Right lobe of liver (tissue), 6 donors: ENCODE results near the gene MAP7D3. TPM values are rescaled to one million over a fixed set of nuclear protein-coding genes. Genes with fewer than 3 reads are reported as not detected.
"Not testable (repeated sequence)": the region's sequence is repeated elsewhere in the genome, so short reads cannot be mapped to it uniquely, and the experiment has no call there.

Experiments used
- ATAC-seq, 4 donors: fragments of 200-7000 bp; cut with Tn5 transposase; one replicate each; pipeline ENCODE4 v1.9.1; 2020; ENCODE audit warnings: mild to moderate bottlenecking in 4 of 4, moderate library complexity in 4 of 4
- DNase-seq, 3 donors: peaks; one replicate each; pipeline ENCODE4 v3.0.0-alpha.2; 2020
- H3K27ac ChIP-seq, 3 donors: fragments of 200-600 bp; one replicate each; pipeline ENCODE4 v1.8.0; 2022
- H3K27me3 ChIP-seq, 2 donors: fragments of 200-600 bp; one replicate each; pipeline ENCODE4 v1.8.0; 2022
- H3K36me3 ChIP-seq, 4 donors: fragments of 200-600 bp; sonication (generic) in 1 of 4; one replicate each; pipeline versions ENCODE4 v1.5.1 to v1.8.0; 2017 to 2022; ENCODE audit warnings: control low read depth in 1 of 4
- H3K4me1 ChIP-seq, 4 donors: fragments of 200-600 bp; sonication (generic) in 1 of 4; one replicate each; pipeline versions ENCODE4 v1.5.1 to v1.8.0; 2017 to 2022; ENCODE audit warnings: control low read depth in 1 of 4
- H3K4me3 ChIP-seq, 3 donors: fragments of 200-600 bp; one replicate each; pipeline ENCODE4 v1.8.0; 2022
- H3K9me3 ChIP-seq, 4 donors: fragments of 200-600 bp; sonication (generic) in 1 of 4; one replicate each; pipeline versions ENCODE4 v1.5.1 to v1.8.0; 2017 to 2022; ENCODE audit warnings: control low read depth in 1 of 4
- CTCF ChIP-seq, 4 donors: fragments of 200-600 bp in 3 of 4; fragments of 450-650 bp in 1 of 4; IDR thresholded peaks; one replicate each; pipeline versions ENCODE4 v1.5.1 to v1.8.0; 2016 to 2022; ENCODE audit warnings: antibody characterized with exemption in 4 of 4, mild to moderate bottlenecking in 2 of 4
- POLR2A ChIP-seq: fragments of 450-650 bp; IDR thresholded peaks from one replicate; pipeline ENCODE4 v1.6.1; 2017; ENCODE audit warnings: antibody characterized with exemption, mild to moderate bottlenecking
- WGBS: methylation state at CpG from one replicate; pipeline ENCODE4 v1.1.6; 2018; ENCODE audit warnings: low coverage, low lambda C conversion rate; ENCODE audit not compliant: insufficient coverage; ENCODE audit errors: missing lambda C conversion rate; 5-methylcytosine and 5-hydroxymethylcytosine counted together
- intact Hi-C, 2 donors: fragments of 100-400 bp; cut with DNase I; formaldehyde crosslinking; loops; one replicate each; pipeline versions ENCODE4 v1.11.2 to v1.14.1; 2022
- long read RNA-seq: library from polyadenylated mRNA; unstranded; transcript quantifications from one replicate; pipeline ENCODE4 v2.0.0, GENCODE V29; 2019
- total RNA-seq, 6 experiments: library from RNA; depleted of rRNA in 2 of 6; stranded (reverse); fragments of >200 nt in 2 of 6; fragmentation: NEBNext Ultra II Directional in 3 of 6; extraction: Animal tissue kit (Norgen Biotek cat#: 25700) in 3 of 6; gene quantifications; one replicate each; pipeline versions ENCODE4 v1.1.0 to v1.2.4, GENCODE V29; 2016 to 2023
- donor health status: DM: no; HTN: yes; CAD: no.
- donor health status: DM: no; HTN: no; CAD: no.
- donor health status: DM: no; HTN: no; CAD: no.
- donor health status: DM: no; HTN: yes; CAD: no.
- donor health status: DM: no; HTN: yes; CAD: no.

The MAP7D3 gene
- total RNA-seq = 1 to 10 TPM; 2.4 to 5.4 (median 4.1) TPM
- long read RNA-seq = 0 reads

- no peaks in the 10 kb centered on the region for H3K4me1 ChIP-seq
These were observed at the start of gene MAP7D3 for GRCh38 chrX:136251041-136251991. Gene MAP7D3 (minus strand): TSS chrX:136251400. CDS start chrX:136251358, 42 bp downstream.

GRCh38 chrX:136300721-136301120 lies 49.5 kb upstream of the MAP7D3 start, which contains the start of gene ADGRG4:
Gene ADGRG4 (plus strand): TSS chrX:136300963. CDS start chrX:136308778, 7,815 bp downstream.
- intact Hi-C loops, H3K9me3 ChIP-seq, H3K27me3 ChIP-seq, H3K4me1 ChIP-seq, H3K4me3 ChIP-seq, H3K36me3 ChIP-seq, DNase-seq, ATAC-seq, H3K27ac ChIP-seq: not testable (repeated sequence)
- 85% methylated on average over 4 of the region's 4 CpGs for WGBS

More at GRCh38 chrX:136251041-136251991, at the start of gene MAP7D3:
- no peak for TF ChIP-seq CTCF (IDR thresholded peaks at IDR 0.05)
- TF ChIP-seq POLR2A = peak; percentile 49
- 44% methylated on average over 4 of the region's 73 CpGs for WGBS
- intact Hi-C loops = no loop called here
- Histone ChIP-seq H3K27me3 (no peaks in the 10 kb centered on the region), H3K9me3 (no peaks in the 10 kb centered on the region), H3K27ac (peak within 1 kb of the TSS; percentile 42 to 44 (median 44)), H3K4me3 (peak within 1 kb of the TSS; percentile 56 to 68 (median 59)), H3K36me3 (no peaks in the 10 kb centered on the region)
- DNase-seq = peak; percentile 68 to 78 (median 76)
- ATAC-seq = peak; percentile 92 to 98 (median 96)

GRCh38 chrX:136295380-136295779 lies 44.2 kb upstream of the MAP7D3 start:
- Histone ChIP-seq H3K36me3 (no peaks in the 10 kb centered on the region), H3K27me3 (no peaks in the 10 kb centered on the region), H3K4me3 (no peak overlapping the region), H3K9me3 (no peaks in the 10 kb centered on the region), H3K4me1 (no peaks in the 10 kb centered on the region), H3K27ac (no peak overlapping the region)
- TF ChIP-seq CTCF (IDR thresholded peaks at IDR 0.05) (no peak), POLR2A (no peak)
- intact Hi-C loops = no loop called here
- WGBS = 62% methylated on average over 7 of the region's 8 CpGs
- DNase-seq (no peak), ATAC-seq (no peak)

- no peak for ATAC-seq
- Histone ChIP-seq H3K9me3 (no peaks in the 10 kb centered on the region), H3K4me3 (no peak overlapping the region), H3K36me3 (no peaks in the 10 kb centered on the region), H3K27ac (no peak overlapping the region), H3K27me3 (no peaks in the 10 kb centered on the region), H3K4me1 (no peaks in the 10 kb centered on the region)
- TF ChIP-seq POLR2A (no peak), CTCF (IDR thresholded peaks at IDR 0.05) (no peak)
- WGBS = 38% methylated on average over 2 of the region's 2 CpGs
- DNase-seq = no peak
- intact Hi-C loops = no loop called here
These were observed 41.5 kb upstream of the MAP7D3 start for GRCh38 chrX:136292656-136293055.

- H3K9me3 ChIP-seq = no peaks in the 10 kb centered on the region
- no peaks in the 10 kb centered on the region for H3K36me3 ChIP-seq
- H3K27me3 ChIP-seq = no peaks in the 10 kb centered on the region
- 58% methylated on average over 2 of the region's 2 CpGs for WGBS
- H3K4me1 ChIP-seq = no peaks in the 10 kb centered on the region
- H3K4me3 ChIP-seq = no peak overlapping the region
- ATAC-seq = no peak
- TF ChIP-seq POLR2A (no peak), CTCF (IDR thresholded peaks at IDR 0.05) (no peak)
- intact Hi-C loops = no loop called here
- no peak overlapping the region for H3K27ac ChIP-seq
- DNase-seq = no peak
These were observed 40.6 kb upstream of the MAP7D3 start for GRCh38 chrX:136291824-136292223.

GRCh38 chrX:136286375-136286774 lies 35.2 kb upstream of the MAP7D3 start:
- WGBS = 76% methylated on average over 3 of the region's 5 CpGs

More at GRCh38 chrX:136286375-136286774, 35.2 kb upstream of the MAP7D3 start:
- H3K4me3 ChIP-seq, H3K36me3 ChIP-seq, H3K27ac ChIP-seq, H3K27me3 ChIP-seq, H3K4me1 ChIP-seq, H3K9me3 ChIP-seq, intact Hi-C loops, ATAC-seq, DNase-seq: not testable (repeated sequence)
